Stimulated activated CD4-positive, alpha-beta T cell treated with anti-CD3 and anti-CD28 coated beads, Interleukin-1b, Interleukin-23, amount 100 ng/mL, for 1 hour (primary cell): Measurements from ENCODE around the gene OR2A14.
"Not testable (repeated sequence)": the region's sequence is repeated elsewhere in the genome, so short reads cannot be mapped to it uniquely, and the experiment has no call there.

Source experiments
- DNase-seq, 2 donors: peaks; one replicate each; pipeline ENCODE4 v3.0.0-alpha.2; 2020; ENCODE audit warnings: low read depth in 2 of 2

The OR2A14 gene, protein sequence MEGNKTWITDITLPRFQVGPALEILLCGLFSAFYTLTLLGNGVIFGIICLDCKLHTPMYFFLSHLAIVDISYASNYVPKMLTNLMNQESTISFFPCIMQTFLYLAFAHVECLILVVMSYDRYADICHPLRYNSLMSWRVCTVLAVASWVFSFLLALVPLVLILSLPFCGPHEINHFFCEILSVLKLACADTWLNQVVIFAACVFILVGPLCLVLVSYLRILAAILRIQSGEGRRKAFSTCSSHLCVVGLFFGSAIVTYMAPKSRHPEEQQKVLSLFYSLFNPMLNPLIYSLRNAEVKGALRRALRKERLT

DNA sequence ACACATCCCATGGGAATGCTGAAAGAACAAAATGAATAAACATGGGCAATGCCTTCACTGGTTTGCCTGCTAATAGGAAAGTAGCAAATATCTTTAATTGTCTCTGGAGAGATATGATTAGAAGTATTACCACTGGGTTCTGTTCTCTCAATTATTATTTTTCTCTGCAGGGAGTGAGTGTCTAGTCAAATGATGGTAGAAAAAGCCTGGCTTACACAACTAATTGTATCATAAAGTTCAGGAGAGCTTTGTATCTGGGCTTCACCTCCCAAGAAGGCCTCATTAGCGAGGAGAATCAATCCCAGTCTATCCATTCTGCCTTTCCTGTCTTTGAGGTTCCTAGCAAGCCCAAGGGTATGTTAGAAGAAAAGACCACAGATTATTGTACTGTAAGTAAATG is at the start of gene OR2A14:
Gene OR2A14 (plus strand): TSS at position 301 of the 400 bp plus-strand sequence. CDS start 5,937 bp downstream, outside the sequence.
- no peak for DNase-seq

DNA sequence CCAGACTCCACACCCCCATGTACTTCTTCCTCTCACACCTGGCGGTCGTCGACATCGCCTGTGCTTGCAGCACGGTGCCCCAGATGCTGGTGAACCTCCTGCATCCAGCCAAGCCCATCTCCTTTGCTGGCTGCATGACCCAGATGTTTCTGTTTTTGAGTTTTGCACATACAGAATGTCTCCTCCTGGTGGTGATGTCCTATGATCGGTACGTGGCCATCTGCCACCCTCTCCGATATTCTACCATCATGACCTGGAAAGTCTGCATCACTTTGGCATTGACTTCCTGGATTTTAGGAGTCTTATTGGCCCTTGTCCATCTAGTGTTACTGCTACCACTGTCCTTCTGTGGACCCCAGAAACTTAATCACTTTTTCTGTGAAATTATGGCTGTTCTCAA is 48.6 kb upstream of the OR2A14 start:
- DNase-seq: no peak

DNA sequence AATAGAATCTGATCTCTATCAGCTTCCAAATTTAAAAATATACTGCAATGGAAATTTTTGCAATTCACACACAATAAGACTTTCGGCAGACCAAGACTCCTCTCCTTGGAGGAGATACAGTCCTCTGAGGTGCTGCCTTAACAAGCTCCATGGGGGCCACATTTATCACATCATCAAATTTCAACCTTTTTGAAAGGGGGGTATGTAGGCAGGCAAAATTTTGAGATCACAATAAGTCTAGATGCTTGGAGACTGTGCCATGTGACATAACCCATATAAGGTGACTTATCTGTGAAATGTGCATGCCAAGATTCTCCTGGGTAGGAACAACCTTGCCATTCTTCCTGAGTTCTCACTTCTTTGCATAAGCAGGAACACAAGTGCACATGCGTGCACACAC is 37.0 kb upstream of the OR2A14 start, which contains the start of gene OR2A12:
Gene OR2A12 (plus strand): TSS at position 301 of the 400 bp plus-strand sequence. CDS start 8,830 bp downstream, outside the sequence.
- DNase-seq: no peak

DNA sequence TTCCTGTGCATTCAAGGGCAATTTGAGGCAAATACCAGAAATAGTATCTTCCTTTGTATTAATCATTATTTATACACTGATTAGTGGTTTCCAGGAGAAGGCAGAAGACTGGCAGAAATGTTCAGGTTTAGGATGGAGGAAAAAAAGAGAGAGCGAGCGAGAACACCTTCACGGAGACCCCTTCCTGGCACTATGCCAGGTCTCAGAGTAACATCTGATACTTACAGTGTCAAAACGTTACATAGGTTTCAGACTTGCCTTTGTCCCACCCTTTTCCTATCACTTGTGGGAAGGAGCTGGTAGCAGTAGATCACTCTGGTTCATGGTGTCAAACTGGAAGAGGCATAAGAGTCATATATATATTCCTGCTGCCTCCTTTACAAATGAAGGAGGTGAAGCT is 36.2 kb upstream of the OR2A14 start:
- DNase-seq: no peak

DNA sequence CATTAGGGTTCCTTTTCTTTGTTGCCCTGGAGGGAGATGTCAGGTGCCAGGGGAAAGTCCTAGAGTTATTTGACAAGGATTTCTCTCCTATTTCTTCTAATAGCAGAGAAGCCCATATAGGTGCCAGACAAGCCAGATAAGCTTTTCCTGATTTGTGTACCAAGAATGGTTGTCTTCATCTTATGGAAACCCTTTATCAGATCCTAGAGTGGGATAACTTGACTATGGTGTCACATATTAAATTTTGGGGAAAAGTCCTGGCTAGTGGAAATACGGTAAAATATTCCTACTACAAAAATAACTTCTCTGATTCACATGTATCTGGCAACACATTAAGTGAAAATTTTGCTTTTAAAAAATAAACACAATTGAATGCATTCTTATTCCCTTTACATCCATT is 35.7 kb upstream of the OR2A14 start:
- DNase-seq: no peak

DNA sequence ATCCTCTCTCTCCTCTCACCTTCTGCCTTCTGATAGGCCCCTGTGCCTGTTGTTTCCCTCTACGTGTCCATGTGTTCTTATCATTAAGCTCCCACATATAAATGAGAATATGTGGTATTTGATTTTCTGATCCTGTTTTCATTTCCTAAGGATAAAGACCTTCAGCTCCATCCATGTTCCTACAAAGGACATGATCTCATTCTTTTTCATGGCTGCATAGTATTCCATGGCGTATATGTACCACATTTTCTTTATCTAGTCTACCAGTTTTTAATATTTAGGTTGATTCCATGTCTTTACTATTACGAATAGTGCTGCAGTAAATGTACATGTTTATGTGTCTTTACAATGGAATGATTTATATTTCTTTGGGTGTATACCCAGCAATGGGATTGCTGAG is 32.3 kb upstream of the OR2A14 start:
- DNase-seq: no peak

DNA sequence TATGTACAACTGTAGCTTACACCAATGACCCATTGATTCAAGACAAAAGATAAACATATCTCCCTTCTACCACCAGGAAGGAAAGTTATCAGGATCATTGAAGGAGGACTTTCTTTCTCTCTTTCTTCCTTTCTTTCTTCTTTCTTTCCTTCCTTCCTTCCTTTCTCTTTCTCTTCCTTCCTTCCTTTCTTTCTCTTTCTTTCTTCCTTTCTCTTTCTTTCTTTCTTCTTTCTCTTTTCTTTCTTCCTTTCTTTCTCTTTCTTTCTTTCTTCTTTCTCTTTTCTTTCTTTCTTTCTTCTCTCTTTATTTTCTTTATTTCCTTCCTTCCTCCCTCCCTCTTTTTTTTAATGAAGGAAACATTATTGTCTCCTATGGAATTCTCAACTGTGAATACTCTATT is 24.2 kb upstream of the OR2A14 start:
- DNase-seq: no peak

DNA sequence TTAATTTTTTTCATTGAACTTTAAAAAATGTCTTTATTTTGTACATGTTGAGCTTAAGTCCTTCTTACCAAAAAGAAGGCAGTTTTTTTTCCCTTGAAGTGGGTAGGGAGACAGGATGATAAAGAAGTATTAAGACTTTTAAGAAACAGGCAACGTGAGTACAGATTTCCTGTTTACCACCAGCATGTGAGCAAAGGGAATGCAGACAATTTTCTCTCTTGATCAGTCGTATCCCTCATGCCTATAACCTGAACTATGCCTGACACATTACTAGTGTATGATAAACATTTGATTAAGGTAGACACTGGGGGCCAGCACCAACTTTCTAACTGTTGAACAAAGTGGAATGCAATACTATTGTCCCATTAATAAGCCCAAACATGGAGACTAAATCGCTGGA is 22.4 kb upstream of the OR2A14 start:
- DNase-seq: no peak

DNA sequence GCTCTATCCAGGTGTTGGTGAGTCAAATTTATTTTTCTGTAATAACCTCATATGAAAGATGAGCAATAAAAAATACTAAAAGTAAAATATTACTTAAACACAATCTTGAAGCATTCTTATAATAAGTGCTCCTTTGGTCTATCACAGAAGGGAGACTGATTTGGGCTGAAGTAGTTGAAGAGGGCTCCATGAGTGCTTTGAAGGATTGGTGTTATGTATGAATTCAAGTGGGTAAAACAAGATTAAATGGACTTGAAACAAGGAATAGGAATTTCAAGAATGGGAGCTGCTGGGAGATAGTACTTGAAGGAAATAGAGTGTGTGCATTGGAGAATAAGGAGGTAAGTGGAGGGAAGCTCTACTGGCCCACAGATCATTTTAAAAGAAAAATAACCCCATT is 20.9 kb upstream of the OR2A14 start:
- no peak for DNase-seq

DNA sequence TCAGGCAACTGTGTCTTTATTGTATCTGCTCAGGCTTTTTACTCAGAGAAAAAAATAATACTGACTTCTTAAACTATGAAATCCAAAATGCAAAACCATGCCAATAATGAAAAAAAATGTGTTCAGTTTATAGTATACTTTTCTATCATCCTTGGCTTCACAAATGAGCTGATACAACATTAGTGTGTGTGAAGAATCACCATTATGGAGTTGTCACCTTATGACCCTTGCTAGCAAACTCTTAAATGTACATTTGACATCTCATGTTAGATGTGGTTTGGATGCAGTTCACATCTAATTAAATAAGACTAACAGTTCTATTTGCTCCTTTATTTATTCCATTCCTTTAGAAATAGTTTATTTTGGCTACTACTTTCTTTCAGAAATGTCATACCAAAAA is 17.8 kb upstream of the OR2A14 start:
- no peak for DNase-seq

DNA sequence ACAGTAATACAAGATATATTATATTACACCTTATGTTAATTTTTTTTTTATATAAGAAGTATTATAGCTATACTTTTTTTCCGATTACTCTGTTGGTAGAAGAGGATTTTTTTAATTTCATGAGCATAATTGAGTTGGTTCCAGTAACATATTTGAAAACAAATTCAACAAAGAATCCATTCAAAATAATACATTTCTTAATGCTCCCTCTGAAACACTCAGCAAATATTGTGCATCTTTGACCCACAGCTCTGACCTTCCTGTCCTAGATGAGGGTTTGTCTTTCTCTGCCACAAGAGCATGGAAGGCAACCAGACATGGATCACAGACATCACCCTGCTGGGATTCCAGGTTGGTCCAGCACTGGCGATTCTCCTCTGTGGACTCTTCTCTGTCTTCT is 13.7 kb upstream of the OR2A14 start, which contains the start of gene OR2A2:
Gene OR2A2 (plus strand): TSS at position 301 of the 400 bp plus-strand sequence. CDS start 0 bp downstream, at position 301.
- no peak for DNase-seq

DNA sequence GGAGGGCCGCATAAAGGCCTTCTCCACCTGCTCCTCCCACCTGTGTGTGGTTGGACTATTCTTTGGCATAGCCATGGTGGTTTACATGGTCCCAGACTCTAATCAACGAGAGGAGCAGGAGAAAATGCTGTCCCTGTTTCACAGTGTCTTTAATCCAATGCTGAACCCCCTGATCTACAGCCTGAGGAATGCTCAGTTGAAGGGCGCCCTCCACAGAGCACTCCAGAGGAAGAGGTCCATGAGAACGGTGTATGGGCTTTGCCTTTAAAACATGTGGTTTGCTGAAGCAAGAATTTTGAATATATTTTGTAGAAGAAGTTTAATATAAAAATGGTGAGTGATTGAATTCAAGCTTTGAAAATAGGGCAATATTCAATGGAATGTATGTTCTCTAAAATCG is 12.7 kb upstream of the OR2A14 start:
- DNase-seq: no peak

DNA sequence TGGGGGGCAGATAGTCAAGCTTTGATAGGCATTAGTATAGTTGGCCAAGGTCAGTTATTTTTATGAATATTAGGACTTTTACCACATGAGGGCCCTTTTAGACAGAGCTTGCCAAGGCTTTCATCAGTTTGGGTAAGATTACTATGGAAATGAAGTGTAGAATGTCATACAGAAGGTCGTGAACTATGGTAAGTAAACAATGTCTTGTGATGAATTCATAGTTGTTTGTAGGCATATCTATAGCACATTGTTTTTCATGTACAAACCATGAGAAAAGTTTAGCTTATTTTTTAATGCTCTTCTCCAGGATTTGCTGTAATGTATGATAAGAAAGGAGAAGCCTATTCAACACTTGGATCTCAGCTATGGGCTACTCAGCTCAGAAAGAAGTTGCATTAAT is 9.3 kb upstream of the OR2A14 start:
- DNase-seq: no peak

DNA sequence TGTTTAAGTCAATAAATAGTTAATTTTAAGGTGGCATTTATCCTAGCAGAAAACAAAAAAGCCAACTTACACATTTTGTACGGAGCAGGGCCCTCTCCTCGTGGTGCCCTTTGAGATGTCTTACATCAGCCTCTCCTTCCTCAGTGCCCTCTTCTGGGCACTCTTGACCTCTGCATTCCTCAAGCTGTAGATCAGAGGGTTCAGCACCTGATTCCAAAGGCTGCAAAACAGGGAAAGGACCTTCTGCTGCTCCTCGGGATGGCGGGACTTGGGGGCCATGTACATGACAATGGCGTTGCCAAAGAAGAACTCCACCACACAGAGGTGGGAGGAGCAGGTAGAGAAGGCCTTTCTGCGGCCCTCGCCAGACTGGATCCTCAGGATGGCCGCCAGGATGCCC is 4.6 kb upstream of the OR2A14 start:
- no peak for DNase-seq

DNA sequence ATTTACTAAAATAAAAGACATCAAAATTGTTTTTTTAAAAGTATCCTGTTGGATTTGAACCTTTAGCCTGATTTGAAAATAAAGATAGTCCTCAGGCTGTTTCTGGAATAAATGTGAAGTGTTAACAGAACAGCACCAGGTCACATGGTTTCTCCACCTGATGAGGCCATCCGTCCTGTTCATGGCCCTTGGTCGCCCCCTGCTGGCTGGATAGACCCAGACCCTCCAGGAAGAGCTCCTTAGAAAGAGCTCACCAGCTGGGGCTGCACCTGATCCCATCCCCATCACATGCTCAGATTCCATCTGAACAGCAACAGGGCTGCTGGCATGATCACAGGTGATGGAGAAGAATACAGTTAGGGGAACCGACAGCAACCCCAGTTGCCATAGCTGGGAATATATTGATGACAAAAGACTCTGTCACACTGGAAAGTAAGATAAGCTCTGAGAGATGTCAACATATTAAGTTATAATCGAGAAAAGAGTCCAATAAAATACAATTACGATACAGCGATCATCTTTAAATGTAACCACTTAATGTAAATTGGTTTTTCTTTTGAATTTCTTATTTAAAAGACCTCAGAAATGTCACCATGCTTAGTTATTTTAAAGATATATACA is 4.8 kb downstream of the OR2A14 start:
- DNase-seq: peak; percentile 68 to 90

DNA sequence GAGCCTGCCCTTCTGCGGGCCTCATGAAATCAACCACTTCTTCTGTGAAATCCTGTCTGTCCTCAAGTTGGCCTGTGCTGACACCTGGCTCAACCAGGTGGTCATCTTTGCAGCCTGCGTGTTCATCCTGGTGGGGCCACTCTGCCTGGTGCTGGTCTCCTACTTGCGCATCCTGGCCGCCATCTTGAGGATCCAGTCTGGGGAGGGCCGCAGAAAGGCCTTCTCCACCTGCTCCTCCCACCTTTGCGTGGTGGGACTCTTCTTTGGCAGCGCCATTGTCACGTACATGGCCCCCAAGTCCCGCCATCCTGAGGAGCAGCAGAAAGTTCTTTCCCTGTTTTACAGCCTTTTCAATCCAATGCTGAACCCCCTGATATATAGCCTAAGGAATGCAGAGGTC is 6.6 kb downstream of the OR2A14 start:
- DNase-seq: not testable (repeated sequence)

DNA sequence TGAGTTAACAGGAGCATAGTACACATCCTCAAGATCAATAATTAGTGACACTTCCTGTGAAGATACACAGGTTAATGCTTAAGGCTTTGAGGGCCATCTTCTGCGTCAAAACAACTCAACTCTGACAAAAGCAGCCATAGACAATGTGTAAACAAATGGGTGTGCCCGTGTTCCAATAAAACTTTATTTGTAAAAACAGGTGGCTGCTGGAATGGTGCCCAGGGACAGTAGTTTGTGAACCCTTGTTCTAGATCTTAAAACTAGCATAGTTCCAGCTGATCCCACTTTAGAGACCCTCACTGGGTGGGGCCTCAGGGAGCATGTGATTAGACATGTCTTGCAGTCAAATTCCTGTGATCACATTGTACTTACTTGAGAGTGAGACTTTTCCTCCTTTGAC is 7.8 kb downstream of the OR2A14 start:
- DNase-seq: no peak

DNA sequence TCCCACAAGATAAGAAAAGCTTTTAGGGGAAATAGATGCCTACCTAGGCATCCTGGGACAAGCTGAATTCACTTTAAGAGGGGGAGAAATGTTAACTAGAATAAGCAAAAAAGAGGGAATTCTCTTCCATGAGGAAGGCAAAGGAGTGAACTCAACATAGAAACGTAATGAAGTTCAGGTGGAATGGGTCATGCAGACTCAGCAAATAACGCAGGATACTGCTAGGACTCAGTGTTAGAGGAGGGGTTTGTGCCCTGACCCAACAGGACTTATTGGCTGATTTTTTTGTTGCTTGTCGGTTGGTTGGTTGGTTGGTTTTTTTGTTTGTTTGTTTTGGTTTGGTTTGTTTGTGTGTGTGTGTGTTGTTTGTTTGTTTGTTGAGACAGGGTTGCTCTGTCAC is 9.3 kb downstream of the OR2A14 start:
- no peak for DNase-seq

DNA sequence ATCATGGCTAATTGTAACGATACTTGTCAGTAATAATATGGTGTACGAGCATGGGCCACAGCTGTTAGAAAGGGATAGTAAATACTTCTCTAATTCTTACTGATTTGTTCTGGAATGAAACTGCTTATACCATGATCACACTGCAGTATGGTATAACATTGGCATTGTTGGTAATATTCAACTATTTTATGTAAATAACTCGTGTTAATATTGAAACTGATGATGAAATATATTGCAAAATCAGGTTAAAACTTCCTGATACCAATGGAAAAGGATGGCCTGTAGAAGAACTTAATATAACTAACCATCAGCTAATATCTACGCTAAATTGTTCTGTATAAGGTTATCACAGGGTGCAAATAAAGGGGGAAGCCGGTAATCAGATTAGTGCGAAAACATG is 10.3 kb downstream of the OR2A14 start:
- DNase-seq: no peak

DNA sequence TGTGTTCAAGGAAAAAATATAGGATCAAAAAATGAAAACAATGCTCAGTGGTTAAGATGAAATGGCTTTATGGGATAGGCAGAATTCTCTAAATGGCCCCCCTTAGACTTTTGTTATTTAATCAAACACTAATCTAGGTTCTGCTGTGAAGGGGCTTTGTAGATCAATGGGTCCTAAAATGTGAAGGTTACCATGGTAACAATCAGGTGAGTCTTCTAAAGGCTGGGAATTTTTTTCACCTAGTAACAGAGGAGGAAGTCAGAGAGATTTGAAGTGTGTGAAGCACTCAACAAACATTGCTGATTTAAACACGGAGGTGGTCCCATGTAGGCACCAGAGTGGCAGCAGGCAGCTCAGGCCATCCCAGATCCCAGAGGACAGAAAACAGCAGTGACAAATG is 11.1 kb downstream of the OR2A14 start:
- no peak for DNase-seq

DNA sequence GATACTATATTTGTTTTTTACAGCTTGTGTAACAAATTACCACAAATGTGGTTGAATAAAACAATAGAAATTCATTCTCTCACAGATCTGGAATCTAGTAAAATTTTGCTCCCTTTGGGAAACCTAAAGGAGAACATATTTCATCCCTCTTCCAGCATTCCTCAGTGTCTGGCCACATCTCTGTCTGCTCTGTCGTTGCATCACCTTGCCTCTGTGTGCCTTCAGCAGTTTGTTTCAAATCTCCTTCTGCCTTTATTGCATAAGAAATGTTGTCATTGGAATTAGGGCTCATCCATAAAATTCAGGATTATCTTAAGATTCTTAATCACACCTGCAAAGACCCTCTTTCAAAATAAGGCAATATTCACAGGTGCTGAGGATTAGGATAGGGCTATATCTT is 14.5 kb downstream of the OR2A14 start:
- DNase-seq: no peak

DNA sequence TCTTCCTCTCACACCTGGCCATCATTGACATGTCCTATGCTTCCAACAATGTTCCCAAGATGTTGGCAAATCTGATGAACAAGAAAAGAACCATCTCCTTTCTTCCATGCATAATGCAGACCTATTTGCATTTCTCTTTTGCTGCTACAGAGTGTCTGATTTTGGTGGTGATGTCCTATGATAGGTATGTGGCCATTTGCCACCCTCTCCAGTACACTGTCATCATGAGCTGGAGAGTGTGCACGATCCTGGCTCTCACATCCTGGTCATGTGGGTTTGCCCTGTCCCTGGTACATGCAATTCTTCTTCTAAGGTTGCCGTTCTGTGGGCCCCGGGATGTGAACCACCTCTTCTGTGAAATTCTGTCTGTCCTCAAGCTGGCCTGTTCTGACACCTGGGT is 19.2 kb downstream of the OR2A14 start:
- no peak for DNase-seq

DNA sequence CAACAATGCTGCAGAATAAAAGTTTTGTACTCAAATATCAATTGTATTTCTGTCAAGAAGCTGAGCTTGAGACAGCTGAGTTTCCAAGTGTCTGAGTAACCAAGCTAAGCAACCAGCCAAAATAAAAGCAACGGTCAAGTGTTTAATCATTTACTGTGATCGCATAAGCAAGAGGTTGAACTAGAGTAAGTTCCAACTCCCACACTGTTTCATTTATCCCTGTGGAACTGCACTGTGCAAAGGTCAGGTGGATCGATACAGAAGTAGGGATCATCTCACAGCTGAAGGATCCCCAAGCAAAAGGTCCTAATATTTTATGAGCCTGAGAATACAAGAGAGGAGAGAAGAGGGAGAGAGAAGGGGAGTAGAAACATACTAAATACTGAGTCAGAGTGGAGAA is 21.4 kb downstream of the OR2A14 start:
- DNase-seq: no peak
